NAMALWA (cell line): ENCODE results near the gene MAPK12.
"Not testable (repeated sequence)": the region's sequence is repeated elsewhere in the genome, so short reads cannot be mapped to it uniquely, and the experiment has no call there.

Experiments used
- DNase-seq: peaks from one replicate; pipeline ENCODE4 v3.0.0-alpha.2; 2015; ENCODE audit warnings: low spot score

MAPK12 gene

DNA sequence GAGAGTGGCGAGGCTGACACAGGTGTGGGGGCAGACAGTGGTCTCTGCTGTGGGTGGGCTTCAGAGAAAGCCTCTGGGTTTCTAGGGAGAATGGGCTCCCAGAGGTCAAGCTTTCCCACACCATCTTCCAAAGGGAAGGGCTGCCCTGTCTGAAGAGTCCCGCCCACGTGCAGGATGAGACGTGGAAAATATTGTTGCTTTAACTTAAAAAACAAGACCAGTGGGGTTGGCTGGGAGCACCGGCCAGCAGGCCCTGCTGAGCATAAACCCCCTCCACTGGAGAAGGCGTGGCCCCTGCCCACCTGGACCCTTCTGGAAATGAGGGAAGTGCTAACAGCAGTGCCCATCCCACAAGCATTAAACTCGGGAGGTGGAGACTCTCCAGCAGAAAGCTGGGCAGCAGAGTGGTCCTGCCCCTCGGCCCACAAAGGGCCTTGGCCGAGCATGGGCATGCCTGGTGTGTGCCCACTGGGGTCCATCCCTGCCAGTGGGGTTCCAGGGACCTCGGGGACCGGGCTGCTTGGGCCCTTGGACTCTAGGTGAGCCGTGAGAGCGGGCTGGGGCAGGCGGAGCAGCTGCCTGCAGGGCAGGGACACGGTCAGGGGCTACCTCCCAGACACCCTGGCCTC, 45.3 kb downstream of the MAPK12 start:
- no peak for DNase-seq

DNA sequence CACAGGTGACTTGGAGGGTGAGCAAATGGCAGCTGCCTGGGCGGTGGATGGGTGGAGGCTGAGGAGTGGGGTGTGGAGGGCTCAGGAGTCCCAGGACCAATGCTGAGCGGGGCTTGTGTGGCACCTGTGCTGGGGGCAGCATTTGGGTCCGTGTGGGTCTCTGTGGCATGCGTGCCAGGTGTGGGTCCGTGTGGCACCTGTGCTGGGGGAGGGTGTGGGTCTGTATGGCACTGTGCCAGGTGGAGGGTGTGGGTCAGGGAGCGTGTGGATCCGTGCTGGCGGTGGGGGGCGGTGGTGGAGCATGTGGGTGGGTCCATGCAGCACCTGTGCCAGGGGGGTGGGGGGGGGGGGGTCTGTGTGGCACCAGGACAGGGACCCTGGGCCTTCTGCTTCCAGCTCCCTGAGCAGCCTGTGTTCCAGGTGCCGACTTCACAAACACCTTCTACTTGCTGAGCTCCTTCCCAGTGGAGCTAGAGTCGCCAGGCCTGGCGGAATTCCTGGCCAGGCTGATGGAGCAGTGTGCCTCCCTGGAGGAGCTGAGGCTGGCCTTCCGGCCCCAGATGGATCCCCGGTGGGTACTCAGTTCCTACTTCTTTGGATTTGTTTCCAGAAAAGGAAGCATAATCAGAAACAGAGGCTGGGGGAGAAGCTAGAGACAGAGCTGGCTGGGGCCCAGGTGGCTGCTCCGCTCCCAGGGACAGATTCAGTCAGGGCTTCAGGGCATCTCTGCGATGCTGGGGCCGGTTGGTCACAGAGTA, 46.0 kb downstream of the MAPK12 start:
- no peak for DNase-seq

DNA sequence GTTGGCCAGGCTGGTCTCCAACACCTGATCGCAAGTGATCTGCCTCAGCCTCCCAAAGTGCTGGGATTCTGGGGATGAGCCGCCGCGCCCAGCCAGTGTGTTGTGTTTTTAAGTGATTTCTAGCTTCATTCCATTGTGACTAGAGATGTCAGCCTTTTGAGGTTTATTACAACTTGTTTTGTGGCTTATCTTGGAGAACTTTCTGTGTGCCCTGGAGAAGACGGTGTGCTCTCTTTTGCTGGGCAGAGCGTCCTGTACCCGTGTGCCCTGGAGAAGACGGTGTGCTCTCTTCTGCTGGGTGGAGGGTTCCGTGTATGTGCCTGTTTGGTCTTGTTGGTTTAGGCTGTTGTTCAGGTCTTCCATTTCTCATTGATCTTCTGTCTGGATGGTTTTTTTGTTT, 48.2 kb downstream of the MAPK12 start:
- DNase-seq = no peak

DNA sequence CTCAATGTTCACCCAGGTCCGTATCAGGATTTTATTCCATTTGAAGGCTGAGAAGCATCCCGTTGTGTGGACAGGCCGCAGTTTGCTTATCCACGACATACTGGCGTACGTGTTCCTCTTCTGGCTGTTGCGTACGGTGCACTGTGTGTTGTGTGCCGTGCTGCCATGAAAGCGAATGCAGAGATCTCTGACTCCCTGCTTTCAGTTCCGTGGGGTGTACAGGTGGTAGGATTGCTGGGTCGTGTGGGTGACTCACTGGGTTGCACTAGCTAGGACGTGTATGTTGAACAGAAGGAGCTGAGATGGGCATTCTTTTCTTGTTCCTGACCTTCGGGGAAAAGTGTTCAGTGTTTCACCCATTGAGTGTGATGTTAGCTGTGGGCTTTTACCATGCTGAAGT, 50.3 kb downstream of the MAPK12 start:
- no peak for DNase-seq

DNA sequence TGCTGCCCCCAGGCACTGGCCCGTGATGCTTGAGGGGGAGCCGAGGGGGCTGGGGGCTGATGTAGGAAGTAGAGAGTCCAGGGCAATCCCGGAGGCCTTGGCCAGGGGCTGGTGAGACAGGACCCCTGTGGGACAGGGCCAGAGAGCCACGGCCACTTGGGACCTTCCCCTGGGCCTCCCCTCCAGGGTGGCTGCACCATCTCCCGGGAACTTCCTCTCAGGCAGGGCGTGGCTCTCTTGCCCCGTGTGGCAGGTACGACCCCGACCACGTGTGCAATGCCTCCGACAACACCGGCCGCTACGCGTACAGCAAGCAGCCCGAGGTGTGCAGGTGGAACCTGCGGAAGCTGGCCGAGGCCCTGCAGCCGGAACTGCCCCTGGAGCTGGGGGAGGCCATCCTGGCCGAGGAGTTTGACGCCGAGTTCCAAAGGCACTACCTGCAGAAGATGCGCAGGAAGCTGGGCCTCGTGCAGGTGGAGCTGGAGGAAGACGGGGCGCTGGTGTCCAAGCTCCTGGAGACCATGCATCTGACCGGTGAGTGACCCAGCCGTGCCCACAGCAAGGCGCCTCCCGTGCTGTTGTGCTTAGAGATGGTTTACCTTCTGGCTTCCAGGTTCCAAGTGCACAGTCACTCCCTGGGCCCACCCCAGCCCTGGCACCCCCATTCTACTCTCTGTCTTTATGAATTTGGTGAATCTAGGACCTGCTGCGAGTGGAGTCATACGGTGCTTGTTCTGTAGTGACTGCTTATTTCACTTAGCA, 50.9 kb downstream of the MAPK12 start:
- DNase-seq = no peak

DNA sequence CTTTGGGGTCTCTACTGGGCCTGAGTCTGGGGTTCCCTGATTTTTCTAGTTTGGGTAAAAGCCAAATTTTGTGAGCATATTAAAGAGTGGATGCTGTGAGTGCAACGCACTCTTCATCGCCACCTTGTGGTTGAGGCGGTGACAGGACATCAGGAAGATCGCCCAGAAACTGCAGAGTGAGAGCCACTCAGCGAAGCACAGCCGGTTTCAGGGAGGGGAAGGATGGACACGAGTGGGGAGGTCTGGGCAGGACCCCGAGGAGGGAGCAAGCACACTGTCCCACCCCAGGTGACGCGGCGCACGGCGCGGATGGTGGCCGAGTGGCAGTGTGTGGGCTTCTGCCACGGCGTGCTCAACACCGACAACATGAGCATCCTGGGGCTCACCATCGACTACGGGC, 51.6 kb downstream of the MAPK12 start:
- DNase-seq = peak; percentile 82

DNA sequence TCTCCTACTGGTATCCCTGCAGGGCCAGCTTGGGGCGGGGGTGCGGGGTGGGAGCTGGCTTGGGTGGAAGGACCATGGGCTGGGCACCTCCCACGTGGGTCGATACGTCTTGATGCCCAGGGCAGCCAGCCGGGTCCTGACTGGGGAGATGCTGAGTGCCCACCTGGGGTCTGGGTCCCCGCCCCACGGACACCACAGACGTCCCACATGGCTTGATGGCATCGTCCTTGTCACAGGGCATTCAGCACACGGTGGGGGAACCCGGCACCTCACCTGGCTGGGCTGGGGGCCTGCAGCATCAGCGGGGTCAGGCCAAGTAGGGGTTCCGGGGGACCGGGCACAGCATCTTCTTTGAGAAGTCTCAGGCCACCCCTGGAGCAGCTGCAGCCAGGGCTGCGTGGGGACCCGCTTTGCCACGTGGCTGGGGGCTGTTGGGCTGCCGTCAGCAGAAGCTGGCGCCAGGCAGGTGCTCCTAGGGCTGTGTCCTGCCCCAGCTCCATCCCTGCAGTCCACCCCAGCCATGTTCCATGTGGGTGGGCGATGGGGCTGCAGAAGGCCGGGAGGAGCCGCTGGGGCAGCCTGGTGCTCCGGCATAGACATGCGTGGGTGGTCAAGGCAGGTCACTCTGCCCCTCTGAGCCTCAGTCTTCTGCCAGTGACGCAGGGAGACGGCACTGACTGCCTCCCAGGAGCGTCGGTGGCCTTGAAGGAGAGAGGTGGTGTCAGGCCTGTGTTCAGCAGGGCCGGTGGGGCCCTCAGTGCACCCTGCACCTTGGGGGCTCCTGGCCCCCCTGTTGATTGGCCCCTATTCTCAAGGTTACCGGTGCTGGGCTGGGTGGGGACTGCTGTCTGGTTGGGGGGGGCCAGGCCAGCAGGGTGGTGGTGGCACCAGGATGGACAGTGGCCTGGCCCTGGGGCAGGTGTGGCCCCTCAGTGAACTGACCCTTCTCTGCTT, 52.3 kb downstream of the MAPK12 start:
- DNase-seq = no peak

DNA sequence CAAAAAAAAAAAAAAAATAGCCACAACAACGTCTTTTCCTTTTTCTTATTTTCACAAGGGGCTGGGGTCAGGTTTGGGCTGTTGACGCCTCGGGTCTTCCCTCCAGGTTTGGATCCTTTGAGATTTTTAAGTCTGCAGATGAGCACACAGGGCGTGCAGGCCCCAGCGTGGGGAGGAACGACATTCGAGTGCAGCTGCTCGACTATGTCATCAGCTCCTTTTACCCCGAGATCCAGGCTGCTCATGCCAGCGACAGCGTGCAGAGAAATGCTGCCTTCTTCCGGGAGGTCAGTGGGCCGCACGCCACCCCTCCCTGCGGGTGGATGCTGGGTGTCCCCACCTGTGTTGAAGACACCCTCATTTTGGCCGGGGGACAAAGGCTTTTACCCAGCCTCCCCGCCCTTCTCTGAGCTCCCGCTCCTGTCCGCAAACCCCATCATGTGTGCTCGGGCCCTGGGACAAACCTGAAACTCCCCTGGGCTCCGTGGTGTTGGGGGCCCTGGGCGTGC, 53.0 kb downstream of the MAPK12 start:
- DNase-seq = no peak

DNA sequence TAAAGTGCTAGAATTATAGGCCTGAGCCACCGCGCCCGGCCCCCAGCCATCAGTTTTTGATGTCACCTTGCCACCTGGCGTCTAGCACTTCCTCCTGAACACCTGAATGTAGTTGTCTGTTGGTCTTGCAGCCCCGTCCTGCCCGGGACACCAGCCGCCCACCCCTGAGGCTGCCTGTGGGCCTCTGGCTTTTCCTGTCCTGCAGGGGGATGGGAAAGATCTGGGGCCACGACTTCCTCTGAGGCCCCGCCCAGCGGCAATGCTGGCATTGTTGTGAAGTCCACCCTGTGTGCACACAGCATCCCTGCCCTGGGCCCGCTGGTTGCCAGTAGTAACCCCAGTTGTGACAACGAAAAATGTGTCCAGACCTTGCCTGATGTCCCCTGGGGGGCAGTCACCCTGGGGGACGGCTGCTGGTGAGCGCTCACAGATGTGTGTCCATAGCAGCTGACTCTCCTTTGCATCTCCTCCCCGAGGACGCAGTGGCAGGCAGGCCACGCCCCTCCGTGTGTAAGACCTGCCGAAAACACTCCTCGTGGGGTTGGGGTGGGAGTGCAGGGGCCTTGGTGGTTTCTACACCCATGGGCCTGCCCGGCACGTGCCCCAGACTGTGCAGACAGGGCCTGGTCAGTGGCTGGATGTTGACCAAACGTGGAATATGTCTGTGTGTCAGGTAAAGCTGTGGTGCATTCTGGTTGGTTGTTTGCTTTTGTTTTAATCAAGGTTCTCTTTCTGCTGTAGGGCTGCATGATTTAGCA, 53.9 kb downstream of the MAPK12 start:
- DNase-seq = peak; percentile 69

DNA sequence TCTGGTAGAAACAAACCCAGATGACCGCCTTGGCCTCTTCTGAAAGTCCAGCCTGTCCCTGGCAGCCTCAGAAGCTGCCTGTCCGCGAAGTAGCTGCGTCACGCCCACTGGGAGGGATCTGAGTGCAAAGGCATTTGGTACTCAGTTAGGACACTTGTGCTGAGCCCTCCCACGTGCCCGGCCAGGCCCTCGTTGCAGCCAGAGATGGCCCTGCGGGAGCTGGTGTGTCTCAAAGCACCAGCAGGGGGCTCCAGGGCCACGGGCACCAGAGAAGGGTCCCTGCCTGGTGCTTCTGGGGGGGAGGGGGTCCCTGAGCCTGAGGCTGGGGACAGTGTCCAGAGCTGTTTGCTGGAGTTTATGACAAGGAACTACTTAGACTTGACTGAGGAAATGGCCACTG, 54.9 kb downstream of the MAPK12 start:
- DNase-seq = peak; percentile 51

DNA sequence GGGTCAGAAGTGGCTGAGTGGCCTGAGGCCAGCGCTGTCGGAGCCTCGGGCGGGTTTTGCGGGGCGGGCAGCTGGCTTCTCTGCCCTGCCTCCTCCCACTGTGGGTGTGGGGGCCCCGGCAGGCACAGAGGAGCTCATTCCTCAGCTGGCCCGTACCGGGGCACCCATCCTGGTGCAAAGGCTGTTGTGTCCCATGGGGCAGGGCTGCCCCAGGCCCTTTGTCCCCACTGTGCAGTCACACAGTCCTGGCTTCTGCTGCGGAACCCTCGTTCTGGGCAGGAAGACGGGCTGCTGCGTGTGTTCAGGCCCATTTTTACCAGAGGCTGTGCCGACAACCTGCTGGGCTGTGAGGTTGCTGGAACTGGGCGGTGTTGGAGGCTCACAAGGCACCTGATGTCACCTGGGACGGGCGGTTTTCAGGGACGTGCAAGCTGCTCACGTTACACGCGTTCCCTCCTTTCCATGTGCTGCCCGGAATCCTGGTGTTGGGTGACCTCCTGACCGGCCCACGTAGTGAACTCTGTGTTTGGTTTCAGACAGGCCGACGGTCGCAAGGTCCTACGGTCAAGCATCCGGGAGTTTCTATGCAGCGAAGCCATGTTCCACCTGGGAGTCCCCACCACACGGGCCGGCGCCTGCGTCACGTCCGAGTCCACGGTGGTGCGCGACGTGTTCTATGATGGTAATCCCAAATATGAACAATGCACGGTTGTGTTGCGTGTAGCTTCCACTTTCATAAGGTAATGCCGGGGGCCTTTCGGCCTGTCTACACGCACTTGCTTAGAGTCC, 55.5 kb downstream of the MAPK12 start:
- no peak for DNase-seq

DNA sequence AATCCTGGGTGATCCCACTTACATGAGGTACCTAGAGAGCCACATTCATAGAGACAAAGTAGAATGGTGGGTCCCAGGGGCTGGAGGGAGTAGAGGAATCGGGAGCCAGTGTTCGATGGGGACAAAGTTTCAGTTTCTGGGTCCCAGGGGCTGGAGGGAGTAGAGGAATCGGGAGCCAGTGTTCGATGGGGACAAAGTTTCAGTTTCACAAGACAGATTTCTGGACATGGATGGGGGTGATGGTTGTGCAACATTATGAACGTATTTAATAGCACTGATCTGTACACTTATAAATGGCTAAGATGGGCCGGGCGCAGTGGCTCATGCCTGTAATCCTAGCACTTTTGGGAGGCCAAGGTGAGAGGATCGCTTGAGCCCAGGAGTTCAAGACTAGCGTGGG, 56.5 kb downstream of the MAPK12 start:
- not testable (repeated sequence) for DNase-seq

DNA sequence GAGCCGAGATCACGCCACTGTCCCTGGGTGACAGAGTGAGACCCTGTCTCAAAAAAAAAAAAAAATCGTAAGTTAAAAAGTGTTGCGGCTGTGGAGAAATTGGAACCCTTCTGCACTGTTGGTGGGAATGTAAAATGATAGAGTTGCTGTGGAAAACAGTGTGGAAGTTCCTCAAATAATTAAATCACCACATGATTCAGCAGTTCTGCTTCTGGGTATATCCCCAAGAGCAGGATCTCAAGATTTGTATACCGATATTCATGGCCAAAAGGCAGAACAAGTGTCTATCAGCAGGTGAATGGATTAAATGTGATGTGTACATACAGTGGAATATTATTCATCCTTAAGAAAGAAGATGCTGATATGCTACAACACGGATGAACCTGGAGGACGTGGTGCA, 56.9 kb downstream of the MAPK12 start:
- DNase-seq = no peak

DNA sequence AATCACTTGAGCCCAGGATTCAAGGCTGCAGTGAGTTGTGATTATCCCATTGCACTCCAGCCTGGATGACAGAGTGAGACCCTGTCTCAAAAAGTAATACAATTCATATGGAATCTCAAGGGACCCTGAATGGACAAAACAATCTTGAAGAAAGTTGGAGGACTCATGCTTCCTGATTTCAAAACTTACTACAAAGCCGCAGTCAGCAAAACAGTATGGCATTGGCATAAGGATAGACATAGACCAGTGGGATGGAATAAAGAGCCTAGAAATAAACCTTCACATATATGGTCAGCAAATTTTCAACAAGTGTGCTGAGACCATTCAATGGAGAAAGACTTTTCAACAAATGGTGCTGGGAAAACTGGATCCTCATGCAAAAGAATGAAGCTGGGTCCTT, 58.2 kb downstream of the MAPK12 start:
- DNase-seq = no peak
